ENCODE results near the gene KLHL6. TPM values are rescaled to one million over a fixed set of nuclear protein-coding genes. Genes with fewer than 3 reads are reported as not detected.

KLHL6 gene
- total and polyA plus RNA-seq, 10 of the 15 experiments (the other 5 are each of a cell fraction or from before 2014, with no cell fraction given) = 4.0 to 91.8 (median 24.4) TPM

DNA sequence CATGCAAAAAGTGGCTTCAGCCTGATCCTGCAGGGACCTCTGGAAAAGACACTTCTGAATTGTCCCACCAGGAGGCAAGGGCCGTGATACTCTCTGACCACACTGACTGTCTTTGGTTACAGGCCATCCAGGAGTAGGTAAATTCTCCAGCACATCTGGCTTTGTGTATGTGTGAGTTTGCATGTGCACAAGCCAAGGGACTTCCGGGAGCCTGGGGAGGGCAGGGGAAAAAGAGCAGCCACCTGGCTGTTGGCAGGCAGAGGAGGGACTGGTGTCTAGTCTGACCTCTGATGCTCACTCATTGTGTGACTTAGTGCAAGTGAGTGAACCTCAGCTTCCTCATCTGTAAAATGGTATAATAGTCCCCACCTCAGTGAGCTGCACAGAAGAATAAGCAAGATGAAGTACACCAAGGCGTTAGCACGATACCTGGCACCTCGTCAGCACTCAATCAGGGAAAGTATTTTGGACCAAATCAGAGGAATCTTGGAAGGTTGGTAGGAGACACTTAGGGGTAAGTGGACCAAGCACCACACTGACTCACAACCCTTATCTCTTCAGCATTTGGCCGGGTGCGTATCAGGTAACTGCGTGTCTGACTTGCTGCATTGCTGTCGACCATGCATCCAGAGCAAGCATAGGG, 19.1 kb downstream of the KLHL6 start (continued):
- TF ChIP-seq, protein P1, sequence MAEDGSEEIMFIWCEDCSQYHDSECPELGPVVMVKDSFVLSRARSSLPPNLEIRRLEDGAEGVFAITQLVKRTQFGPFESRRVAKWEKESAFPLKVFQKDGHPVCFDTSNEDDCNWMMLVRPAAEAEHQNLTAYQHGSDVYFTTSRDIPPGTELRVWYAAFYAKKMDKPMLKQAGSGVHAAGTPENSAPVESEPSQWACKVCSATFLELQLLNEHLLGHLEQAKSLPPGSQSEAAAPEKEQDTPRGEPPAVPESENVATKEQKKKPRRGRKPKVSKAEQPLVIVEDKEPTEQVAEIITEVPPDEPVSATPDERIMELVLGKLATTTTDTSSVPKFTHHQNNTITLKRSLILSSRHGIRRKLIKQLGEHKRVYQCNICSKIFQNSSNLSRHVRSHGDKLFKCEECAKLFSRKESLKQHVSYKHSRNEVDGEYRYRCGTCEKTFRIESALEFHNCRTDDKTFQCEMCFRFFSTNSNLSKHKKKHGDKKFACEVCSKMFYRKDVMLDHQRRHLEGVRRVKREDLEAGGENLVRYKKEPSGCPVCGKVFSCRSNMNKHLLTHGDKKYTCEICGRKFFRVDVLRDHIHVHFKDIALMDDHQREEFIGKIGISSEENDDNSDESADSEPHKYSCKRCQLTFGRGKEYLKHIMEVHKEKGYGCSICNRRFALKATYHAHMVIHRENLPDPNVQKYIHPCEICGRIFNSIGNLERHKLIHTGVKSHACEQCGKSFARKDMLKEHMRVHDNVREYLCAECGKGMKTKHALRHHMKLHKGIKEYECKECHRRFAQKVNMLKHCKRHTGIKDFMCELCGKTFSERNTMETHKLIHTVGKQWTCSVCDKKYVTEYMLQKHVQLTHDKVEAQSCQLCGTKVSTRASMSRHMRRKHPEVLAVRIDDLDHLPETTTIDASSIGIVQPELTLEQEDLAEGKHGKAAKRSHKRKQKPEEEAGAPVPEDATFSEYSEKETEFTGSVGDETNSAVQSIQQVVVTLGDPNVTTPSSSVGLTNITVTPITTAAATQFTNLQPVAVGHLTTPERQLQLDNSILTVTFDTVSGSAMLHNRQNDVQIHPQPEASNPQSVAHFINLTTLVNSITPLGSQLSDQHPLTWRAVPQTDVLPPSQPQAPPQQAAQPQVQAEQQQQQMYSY (CRISPR knock-in tag; IDR thresholded peaks at IDR 0.05) = no peak
- peak; percentile 96 for TF ChIP-seq SMARCA5 (IDR thresholded peaks at IDR 0.05)
- peak; percentile 86 to 87 for TF ChIP-seq BHLHE40 (IDR thresholded peaks at IDR 0.05; ENCODE audit: borderline replicate concordance in 1 of 2, low read depth in 2 of 2, low read length in 1 of 2)
- TF ChIP-seq, protein P2, sequence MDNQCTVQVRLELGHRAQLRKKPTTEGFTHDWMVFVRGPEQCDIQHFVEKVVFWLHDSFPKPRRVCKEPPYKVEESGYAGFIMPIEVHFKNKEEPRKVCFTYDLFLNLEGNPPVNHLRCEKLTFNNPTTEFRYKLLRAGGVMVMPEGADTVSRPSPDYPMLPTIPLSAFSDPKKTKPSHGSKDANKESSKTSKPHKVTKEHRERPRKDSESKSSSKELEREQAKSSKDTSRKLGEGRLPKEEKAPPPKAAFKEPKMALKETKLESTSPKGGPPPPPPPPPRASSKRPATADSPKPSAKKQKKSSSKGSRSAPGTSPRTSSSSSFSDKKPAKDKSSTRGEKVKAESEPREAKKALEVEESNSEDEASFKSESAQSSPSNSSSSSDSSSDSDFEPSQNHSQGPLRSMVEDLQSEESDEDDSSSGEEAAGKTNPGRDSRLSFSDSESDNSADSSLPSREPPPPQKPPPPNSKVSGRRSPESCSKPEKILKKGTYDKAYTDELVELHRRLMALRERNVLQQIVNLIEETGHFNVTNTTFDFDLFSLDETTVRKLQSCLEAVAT (IDR thresholded peaks at IDR 0.05) = peak; percentile 32
- no peak for TF ChIP-seq NR2C1 (IDR thresholded peaks at IDR 0.05)
- peak; percentile 47 for TF ChIP-seq MEF2B (IDR thresholded peaks at IDR 0.05; ENCODE audit: partially characterized antibody, poor library complexity, severe bottlenecking)
- TF ChIP-seq STAT1 (conservative IDR thresholded peaks at IDR 0.05) = no peak
- TF ChIP-seq POLR2AphosphoS5 (IDR thresholded peaks at IDR 0.05; ENCODE audit: low read length) = 0 out of 2 replicates have a peak, but pooled peaks have one; percentile 24
- peak; percentile 79; the same call in 1 of the 2 replicates for TF ChIP-seq CBFB (IDR thresholded peaks at IDR 0.05; ENCODE audit: low read depth)
- TF ChIP-seq CREM (IDR thresholded peaks at IDR 0.05; ENCODE audit: low read depth) = peak; percentile 38; the same call in 1 of the 2 replicates
- peak; percentile 64; the same call in 2 of the 3 replicates for TF ChIP-seq POU2F2 (IDR thresholded peaks at IDR 0.05; ENCODE audit: borderline replicate concordance, low read depth, low read length)
- peak; percentile 98 for TF ChIP-seq ZNF217 (IDR thresholded peaks at IDR 0.05)
- TF ChIP-seq NR2F1 (conservative IDR thresholded peaks at IDR 0.05) = peak; percentile 45
- TF ChIP-seq, protein P3, sequence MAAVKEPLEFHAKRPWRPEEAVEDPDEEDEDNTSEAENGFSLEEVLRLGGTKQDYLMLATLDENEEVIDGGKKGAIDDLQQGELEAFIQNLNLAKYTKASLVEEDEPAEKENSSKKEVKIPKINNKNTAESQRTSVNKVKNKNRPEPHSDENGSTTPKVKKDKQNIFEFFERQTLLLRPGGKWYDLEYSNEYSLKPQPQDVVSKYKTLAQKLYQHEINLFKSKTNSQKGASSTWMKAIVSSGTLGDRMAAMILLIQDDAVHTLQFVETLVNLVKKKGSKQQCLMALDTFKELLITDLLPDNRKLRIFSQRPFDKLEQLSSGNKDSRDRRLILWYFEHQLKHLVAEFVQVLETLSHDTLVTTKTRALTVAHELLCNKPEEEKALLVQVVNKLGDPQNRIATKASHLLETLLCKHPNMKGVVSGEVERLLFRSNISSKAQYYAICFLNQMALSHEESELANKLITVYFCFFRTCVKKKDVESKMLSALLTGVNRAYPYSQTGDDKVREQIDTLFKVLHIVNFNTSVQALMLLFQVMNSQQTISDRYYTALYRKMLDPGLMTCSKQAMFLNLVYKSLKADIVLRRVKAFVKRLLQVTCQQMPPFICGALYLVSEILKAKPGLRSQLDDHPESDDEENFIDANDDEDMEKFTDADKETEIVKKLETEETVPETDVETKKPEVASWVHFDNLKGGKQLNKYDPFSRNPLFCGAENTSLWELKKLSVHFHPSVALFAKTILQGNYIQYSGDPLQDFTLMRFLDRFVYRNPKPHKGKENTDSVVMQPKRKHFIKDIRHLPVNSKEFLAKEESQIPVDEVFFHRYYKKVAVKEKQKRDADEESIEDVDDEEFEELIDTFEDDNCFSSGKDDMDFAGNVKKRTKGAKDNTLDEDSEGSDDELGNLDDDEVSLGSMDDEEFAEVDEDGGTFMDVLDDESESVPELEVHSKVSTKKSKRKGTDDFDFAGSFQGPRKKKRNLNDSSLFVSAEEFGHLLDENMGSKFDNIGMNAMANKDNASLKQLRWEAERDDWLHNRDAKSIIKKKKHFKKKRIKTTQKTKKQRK (IDR thresholded peaks at IDR 0.05; ENCODE audit: low read depth, low read length) = no peak
- TF ChIP-seq HDAC6 (IDR thresholded peaks at IDR 0.05; ENCODE audit: unreplicated experiment) = no peak
- TF ChIP-seq, protein P4, sequence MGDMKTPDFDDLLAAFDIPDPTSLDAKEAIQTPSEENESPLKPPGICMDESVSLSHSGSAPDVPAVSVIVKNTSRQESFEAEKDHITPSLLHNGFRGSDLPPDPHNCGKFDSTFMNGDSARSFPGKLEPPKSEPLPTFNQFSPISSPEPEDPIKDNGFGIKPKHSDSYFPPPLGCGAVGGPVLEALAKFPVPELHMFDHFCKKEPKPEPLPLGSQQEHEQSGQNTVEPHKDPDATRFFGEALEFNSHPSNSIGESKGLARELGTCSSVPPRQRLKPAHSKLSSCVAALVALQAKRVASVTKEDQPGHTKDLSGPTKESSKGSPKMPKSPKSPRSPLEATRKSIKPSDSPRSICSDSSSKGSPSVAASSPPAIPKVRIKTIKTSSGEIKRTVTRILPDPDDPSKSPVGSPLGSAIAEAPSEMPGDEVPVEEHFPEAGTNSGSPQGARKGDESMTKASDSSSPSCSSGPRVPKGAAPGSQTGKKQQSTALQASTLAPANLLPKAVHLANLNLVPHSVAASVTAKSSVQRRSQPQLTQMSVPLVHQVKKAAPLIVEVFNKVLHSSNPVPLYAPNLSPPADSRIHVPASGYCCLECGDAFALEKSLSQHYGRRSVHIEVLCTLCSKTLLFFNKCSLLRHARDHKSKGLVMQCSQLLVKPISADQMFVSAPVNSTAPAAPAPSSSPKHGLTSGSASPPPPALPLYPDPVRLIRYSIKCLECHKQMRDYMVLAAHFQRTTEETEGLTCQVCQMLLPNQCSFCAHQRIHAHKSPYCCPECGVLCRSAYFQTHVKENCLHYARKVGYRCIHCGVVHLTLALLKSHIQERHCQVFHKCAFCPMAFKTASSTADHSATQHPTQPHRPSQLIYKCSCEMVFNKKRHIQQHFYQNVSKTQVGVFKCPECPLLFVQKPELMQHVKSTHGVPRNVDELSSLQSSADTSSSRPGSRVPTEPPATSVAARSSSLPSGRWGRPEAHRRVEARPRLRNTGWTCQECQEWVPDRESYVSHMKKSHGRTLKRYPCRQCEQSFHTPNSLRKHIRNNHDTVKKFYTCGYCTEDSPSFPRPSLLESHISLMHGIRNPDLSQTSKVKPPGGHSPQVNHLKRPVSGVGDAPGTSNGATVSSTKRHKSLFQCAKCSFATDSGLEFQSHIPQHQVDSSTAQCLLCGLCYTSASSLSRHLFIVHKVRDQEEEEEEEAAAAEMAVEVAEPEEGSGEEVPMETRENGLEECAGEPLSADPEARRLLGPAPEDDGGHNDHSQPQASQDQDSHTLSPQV (IDR thresholded peaks at IDR 0.05) = no peak
- TF ChIP-seq JUNB (IDR thresholded peaks at IDR 0.05) = peak; percentile 41
